Astrocyte of the spinal cord (primary cell): Measurements from ENCODE around the gene ZNF579.

Experiments
- DNase-seq: peaks from one replicate; pipeline ENCODE4 v3.0.0; 2011; ENCODE audit warnings: low read depth, low spot score
- H3K4me3 ChIP-seq: 2 replicates; pipeline ENCODE4 v1.5.1; 2011; ENCODE audit warnings: low read depth, mild to moderate bottlenecking, low read length, moderate library complexity
- in situ Hi-C: cut with HindIII; loops from 2 replicates; pipeline ENCODE4 v1.10.0; 2017; ENCODE audit warnings: low sequenced_read_pairs
- TF ChIP-seq, protein P1 (sequence below): IDR thresholded peaks from 2 replicates; pipeline ENCODE4 v1.5.1; 2012; ENCODE audit warnings: low read depth, mild to moderate bottlenecking, low read length, inconsistent platforms

The ZNF579 gene

DNA sequence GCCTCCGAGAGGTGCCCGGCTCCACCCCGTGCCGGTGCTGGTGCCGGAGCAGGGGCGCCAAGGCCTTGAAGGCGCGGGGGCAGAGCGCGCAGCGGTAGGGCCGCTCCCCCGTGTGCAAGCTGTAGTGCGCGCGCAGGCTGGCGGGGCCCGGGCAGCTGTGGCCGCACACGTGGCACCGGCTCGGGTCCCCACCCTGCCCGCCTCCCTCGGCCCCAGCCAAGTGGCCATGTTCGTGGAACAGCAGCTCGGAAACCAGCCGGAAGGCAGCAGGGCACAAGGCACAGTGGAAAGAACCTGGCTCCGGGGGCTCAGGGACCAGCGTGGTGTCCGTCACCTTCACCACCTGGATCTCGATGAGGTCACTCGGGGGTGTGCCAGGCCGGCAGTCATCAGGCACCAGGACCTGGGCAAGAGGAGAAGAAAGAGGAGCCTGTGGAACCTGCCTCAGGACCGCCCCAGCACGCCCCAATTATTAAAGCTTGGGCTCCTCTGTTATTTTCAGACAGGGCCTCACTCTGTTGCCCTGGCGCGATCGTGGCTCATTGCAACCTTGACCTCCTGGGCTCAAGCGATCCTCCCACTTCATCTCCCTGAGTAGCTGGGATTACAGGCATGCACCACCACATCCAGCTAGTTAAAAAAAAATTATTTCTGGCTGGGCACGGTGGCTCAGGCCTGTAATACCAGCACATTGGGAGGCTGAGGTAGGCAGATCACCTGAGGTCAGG, 41.8 kb upstream of the ZNF579 start:
- TF ChIP-seq, protein P1, sequence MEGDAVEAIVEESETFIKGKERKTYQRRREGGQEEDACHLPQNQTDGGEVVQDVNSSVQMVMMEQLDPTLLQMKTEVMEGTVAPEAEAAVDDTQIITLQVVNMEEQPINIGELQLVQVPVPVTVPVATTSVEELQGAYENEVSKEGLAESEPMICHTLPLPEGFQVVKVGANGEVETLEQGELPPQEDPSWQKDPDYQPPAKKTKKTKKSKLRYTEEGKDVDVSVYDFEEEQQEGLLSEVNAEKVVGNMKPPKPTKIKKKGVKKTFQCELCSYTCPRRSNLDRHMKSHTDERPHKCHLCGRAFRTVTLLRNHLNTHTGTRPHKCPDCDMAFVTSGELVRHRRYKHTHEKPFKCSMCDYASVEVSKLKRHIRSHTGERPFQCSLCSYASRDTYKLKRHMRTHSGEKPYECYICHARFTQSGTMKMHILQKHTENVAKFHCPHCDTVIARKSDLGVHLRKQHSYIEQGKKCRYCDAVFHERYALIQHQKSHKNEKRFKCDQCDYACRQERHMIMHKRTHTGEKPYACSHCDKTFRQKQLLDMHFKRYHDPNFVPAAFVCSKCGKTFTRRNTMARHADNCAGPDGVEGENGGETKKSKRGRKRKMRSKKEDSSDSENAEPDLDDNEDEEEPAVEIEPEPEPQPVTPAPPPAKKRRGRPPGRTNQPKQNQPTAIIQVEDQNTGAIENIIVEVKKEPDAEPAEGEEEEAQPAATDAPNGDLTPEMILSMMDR: no peak
- DNase-seq: no peak
- in situ Hi-C loops: no loop called here
- no peak overlapping the region for H3K4me3 ChIP-seq

DNA sequence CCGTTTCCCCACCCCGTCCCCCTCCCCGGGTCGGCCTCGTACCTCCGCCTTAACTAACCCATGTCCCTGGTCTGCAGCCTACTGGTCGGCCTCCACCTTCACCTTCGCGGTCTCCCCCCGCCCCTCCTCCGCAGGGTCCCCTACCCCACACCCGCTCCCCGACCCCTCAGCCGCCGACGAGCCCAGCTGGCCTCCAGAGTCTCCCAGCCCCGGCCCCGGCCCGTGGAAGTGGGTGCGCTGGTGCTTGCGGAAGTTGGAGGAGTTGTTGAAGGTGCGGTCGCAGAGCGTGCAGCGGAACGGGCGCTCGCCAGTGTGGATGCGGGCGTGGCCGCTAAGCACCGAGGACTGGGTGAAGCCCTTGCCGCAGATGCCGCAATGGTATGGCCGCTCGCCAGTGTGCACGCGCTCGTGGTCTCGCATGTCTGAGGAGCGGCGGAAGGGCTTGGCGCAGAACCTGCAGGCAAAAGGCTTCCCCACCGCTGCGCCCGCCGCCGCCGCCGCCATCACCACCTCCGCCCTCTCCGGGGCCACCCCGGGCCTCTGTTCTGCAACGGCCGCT, 41.1 kb upstream of the ZNF579 start:
- in situ Hi-C loops: no loop called here

DNA sequence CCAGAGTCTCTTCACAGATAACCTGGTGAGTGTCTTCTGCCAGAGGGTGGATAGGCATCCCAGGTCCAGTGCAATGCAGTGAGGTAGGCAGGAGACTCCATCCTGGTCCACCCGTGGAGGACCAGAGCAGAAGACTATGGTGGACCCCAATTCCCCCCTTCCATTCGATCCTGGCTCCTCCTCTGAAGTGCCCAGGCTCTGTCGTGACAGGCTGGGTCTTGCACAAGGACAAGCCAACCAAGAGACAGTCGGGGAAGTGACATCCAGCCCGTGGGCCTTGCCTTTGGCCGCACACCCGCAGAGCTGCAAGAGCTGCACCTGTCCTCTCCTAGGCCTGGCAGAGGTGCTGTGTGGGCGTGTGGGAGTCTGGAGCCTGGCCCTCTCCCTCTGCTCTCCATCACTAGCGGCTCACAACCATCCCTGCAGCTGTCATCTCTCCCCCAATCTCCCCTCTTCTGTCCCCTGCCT, 40.6 kb upstream of the ZNF579 start:
- no peak for DNase-seq
- no peak overlapping the region for H3K4me3 ChIP-seq
- in situ Hi-C loops: no loop called here
- TF ChIP-seq, protein P1: no peak

More for the DNA sequence above, 41.1 kb upstream of the ZNF579 start:
- TF ChIP-seq, protein P1: no peak
- no peak for DNase-seq
- H3K4me3 ChIP-seq: no peak overlapping the region

DNA sequence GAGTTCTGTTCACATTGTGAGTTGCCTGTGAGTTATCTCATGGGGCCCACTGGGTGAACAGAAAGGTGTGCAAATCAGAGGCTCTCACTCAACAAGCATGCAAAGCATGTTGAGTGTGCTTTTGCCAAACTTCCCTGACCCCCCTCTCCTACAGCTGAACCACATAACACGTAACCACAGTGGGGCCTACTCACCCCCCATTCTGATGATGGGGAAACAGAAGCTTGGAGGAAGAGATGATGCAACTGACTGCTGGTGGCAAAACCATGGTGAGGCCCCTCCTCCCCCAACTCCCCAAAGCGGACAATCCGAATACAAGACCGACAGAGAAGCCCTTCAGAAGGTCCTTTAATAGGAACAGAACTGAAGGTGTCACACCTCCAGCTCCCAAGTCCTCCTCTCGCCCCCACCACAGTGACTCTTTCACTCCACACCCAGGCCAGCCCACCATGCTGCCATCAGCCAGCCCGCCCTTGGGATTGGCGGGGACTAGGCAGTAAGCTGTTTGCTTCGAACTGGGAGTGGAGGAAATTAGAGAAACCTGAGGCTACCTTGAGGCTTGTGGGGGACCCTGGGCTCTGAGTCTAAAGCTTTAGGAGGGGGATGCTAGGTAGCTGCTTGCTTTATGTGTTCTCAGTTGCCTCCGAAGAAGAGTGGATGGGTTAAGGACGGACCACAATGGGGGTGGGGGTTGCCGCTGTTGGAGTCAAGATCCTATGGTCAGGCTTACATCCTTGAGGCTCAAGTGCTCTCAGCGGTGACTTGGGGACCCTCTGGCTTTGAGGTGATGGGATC, 40.0 kb upstream of the ZNF579 start:
- no peak for DNase-seq
- TF ChIP-seq, protein P1: no peak
- in situ Hi-C loops: no loop called here
- H3K4me3 ChIP-seq: no peak overlapping the region

DNA sequence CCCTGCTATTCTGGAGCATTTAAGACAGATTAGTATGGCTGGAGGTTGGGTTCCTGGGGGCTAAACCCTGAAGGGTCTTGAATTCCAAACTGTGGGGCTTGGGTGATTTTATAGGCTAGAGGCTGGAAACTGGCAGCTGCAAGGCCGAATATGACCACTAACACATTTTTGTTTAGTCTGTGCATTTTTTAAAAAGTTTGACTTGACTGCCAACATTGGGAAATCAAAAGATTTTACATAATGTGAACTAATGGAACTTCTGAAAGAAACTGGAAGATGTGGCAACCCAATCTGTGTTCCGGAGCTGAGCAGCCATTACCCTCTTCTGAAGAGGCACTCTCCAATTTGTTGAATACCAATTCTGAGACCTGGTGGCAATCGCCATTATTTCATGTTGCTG, 38.6 kb upstream of the ZNF579 start:
- H3K4me3 ChIP-seq: no peak overlapping the region
- in situ Hi-C loops: no loop called here
- TF ChIP-seq, protein P1: no peak
- DNase-seq: no peak

DNA sequence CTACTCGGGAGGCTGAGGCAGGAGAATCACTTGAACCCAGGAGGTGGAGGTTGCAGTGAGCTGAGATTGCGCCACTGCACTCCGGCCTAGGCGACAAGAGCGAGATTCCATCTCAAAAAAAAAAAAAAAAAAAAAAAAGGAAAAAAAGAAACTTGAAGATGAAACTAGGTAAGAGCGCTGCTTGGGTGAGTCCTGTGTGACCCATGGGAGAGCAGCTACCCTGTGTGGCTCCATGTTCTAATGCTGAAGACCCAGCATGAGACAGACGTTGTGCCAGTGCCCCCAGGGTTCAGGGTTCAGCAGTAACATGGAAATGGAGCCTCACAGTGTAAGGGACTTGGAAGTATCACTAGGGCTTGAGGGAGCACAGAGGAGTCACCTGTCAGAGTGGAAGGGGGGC, 37.8 kb upstream of the ZNF579 start:
- in situ Hi-C loops: no loop called here
- no peak overlapping the region for H3K4me3 ChIP-seq
- TF ChIP-seq, protein P1: no peak
- DNase-seq: no peak
